NCI-H510A (cell line): ENCODE results near the gene KCND3.
A peak's percentile ranks its signal among the peaks of the same experiment; 100 is the strongest.

Experiments
- DNase-seq: peaks from one replicate; lab custom pipeline; 2025; lab: John Stamatoyannopoulos, UW

The KCND3 gene

DNA sequence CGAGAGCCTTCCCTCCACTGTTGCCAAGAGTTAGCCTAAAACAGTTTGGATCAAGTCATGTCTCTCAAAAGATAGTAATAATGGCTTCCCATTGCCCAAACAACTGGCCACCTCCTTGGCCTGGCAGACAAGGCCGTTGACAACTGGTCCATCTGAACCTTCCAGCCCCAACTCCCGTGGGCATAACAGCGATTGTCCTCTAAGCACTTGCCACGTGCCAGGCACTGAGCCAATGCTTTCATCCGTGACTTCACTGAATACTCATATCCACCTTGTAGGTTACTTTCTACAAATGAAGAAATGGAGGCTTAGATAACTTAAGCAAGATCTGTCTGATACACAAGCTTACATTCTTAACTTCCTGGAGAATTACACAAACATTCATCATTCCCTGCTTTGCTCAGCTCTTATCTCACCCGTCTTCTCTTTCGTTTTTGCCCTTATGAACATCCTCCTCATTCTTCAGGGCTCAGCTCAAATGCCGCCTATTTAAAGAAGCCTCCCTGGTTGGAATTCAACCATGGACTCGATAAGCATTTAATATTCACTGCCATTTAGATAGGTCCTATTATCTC, 106.4 kb downstream of the KCND3 start:
- no peak for DNase-seq

DNA sequence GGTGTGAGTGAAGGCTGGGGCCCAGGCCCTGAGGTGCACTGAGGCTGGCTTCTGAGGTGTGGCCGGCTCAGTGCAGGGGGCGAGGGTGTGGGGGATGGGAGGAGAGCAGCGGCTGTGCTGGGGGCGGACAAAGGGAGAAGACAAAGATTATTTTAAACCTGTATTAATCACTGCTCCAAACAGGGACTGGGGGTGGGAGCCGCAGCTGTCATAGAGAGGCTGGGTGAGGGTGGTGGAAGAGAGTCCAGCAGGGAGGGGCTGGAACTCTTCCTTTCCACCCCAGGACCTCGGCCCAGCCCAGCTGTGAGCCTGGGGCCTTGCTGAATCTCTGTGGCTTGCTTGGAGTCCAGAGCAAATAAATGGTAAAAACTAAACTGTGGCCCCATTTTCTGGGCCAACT, 106.9 kb downstream of the KCND3 start:
- no peak for DNase-seq

DNA sequence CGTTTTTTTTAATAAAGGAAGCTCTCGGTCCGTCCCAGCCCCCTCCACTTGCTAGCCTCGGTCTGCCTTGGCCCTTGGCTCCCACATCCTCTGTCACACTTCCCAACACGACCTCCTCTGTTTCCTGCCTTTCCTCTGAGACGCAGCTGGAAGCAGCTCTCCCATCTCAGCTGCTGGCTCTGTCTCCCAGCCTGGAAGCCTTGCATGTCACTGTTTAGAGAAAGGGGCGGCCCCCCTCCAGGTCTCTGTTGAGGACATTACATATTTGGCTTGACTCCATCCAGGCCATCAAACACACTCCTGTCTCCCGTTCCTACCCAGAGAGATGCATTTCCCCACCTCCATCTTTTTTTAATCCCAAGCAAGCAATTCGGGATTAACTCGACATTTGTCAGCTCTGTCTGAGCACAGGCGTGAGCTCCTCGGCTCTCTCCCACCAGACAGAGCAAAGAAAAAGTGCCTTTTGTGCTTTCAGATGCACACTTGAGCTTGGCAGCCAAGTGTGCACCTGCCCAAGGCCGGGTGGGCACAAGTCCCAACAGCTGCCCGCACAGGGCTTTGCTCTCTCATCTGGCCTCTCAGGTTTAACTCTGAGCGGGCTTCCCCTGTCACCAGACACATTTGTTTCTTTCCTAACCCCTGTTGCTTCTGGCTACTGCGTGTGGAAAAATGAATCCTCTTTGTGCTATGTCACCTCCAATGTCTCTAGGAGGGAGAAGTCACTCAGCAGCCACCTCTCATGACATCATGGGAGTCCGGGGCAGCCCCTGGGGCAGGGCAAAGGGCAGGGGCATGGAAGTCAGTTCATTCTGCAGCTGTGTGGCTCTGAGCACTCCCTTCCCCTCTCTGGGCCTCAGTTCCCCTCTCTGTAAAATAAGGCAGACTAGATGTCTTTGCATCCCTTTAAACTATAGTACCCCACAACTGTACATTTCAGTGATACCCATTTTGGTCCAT, 108.3 kb downstream of the KCND3 start:
- peak; percentile 45 for DNase-seq

DNA sequence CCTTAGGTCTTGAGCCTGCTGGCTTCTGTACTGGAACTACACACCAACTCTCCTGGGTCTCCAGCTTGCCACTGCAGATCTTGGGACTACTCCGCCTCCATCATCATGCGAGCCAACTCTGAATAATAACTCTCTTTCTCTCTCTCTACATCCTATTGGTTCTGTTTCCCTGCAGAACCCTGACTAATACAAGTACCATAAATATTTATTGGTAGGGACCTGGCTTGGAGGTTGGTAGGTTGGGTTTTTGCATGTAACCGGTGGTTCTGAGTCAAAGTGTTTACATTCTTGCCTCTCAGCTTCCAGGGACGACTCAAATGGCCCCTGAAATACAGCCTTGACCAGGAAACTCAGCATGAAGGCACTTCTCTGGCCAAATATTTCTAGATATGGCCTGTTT, 110.4 kb downstream of the KCND3 start:
- DNase-seq = no peak

DNA sequence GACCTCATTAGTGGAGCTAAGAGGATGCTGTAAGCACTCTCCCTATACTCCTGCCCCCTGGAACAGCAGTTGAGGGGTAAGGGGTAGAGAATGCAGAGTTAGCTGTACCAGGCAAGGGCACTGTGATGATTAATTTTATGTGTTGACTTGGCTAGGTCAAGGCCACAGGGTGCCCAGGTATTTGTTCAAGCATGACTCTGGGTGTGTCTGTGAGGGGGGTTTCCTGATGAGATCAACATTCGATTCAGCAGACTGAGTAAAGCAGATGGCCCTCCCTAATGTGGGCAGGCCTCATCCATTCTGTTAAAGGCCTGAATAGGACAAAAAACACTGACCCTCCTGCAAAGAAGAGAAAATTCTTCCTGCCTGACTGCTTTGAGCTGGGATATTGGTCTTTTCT, 110.8 kb downstream of the KCND3 start:
- no peak for DNase-seq

DNA sequence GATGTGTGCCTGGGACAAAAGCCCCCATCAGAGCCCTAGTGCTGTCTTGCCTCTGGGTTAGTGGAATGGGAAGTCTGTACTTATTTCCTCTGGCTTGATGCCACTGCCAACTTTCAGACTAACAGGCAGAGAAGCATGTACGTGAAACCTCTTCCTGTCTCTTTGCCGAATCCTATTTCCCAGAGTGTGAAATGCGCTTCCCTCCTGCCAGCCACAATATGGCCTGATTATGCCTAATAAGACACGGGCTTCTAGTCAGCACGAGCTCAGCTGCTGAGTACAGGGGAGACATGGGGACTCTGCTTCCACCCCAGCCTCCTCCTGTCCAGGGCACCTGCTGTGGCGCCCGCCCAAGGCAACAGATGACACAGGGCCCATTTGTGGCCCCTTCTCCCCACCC, 111.4 kb downstream of the KCND3 start:
- DNase-seq = no peak

DNA sequence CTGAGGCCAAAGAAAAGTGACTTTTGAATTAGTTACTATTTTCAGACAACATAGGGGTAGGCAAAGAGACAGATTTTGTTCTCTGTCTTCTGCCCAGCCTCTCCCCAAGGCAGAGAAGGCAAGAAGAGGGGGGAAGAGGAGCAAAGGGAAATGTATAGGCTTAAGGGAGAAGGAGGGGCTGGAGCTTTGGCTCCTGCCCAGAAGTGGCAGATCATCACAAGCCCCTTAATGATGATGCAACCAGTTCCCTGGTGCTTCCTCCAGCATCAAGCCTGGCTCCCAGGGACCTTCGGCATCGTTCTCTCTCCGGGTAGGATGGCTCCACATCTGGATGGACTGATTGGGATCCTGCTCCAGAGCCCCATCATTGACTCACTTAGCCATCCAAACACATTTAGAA, 112.8 kb downstream of the KCND3 start:
- no peak for DNase-seq

DNA sequence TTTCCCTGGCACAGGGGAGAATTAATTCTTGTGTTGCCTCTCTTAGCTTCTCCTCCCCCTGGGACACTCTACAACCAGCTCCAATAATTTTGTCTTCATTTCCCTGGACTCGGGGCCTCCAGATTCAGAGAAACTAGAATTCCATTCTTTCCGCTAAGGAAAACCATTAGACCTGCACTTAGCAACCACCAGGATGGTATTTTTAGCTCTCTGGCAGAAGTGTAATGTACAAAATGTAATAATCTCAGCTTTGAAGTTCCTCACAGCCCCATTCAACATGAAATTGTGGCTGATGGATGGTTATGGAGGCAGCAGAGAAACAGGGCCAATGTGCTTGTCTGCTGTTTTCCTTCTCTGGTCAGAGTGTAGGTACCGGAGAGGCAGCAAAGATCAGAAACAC, 113.8 kb downstream of the KCND3 start:
- DNase-seq = no peak

DNA sequence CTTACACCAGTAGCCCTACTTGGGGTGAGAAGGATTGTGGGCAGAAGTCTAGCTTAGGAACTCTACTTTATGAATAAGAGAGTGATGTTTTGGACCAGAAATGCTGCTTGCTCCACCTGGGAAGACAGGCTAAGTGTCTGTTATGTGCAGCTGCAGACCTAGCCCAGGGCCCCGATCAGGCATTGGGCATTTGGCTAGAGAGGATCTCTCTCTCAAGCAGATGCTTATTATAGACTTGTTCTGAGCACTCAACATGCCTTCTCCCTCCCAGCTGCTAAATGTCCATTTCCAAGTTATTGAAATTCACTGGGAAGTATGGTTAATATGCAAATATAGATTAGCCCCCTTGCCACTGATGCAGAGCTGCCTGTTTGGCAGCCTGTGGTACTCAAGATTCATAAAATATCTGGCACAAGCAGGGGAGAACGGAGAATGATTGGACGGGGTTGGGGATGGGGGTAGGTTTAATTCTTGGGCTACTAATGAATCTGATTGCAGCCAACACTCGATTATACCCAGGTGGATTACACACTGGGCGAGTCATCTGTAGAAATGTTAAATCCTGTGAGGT, 115.9 kb downstream of the KCND3 start:
- no peak for DNase-seq

DNA sequence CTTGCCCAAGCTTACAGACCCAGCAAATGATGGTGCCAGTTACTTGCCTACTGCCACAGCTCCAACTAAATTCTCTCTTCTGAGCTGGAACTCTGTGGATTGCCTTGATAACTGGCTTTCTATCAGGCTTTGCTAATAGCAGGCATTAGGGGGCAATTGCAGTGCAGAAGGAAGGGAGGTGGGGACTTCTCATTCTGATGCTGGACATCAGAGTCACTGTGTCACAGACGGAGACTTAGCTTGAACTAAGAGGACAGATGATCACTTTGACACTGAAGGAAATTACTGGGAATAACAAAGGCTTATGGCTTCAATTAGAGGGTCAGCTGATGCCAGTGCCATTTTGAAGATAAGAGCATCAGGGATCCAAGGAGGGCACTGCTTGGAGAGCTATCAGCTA, 119.3 kb downstream of the KCND3 start:
- no peak for DNase-seq

DNA sequence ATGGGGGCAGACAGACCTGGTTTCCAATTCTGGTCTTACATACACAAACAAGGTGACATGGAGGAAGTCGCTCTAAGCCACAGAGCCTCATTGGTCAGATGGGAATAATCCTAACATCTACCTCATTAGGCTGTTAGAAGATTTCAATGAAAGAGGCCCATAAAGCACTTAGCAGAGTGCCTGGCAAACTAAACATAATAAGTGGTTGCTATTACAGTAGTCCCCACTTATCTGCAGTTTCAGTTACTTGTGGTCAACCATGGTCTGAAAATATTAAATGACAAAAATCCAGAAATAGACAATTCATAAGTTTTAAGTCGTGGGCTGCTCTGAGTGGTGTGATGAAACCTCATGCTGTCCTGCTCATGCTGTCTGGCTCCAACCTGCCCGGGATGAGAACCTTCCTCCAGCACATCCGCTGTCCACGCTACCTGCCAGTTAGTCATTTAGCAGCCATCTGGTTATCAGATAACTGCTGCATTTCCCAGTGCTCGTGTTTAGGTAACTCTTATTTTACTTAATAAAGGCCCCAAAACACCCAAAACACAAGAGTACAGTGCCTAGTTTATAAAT, 121.5 kb downstream of the KCND3 start:
- DNase-seq = no peak

DNA sequence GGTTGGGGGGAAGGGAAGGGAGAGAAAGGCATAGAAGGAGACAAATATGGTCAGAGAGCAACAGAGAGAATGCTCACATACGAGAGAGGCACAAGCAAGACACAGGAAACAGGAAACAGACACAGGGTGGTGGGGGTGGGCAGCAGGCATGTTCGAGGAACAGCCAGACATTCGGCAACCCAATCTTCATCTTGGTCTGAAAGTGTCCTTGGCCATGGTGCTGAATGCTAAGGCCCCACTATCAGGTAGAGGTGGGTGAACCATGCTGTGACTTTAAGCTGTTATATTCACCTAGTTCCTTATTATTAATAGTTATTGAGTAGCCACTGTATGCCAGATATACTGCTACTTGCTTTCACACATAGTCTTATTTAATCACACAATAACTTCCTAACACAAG, 124.6 kb downstream of the KCND3 start:
- DNase-seq = no peak

DNA sequence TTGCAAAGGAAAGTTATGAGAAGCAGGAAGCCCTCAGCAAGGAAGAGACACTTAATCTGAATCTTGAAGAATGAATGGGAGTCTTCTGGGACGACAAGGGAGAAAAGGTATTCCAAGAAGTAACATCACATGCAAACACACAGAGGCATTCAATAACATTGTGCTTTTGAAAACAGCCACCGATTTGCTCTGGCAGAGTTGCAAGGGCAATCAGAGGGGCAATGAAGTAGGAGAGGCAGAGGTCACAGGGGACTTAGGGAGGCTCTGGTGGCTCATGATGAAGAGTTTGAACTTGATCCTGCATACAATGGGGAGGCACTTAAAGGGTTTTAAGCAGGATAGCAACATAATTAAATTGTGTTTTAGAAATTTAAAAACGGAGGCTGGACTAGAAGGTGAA, 126.1 kb downstream of the KCND3 start:
- DNase-seq = no peak

DNA sequence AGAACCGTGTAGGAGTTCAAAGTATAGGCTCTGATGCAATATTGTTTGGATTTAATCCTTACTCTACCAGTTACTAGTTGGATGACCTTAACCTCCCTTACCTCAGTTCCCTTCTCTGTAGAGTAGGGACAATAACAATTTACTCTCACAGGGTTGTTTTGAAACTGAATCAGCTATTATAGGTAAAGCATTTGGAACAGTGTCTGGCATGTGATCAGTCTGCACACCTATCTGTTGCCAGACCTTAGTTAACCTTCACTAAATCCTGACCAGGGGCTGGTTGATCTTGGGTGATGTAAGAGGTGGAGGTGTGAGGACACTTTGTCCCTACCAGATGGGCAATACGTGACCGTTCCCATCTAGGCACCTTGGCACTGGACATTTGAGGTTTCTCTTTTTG, 126.9 kb downstream of the KCND3 start:
- no peak for DNase-seq

DNA sequence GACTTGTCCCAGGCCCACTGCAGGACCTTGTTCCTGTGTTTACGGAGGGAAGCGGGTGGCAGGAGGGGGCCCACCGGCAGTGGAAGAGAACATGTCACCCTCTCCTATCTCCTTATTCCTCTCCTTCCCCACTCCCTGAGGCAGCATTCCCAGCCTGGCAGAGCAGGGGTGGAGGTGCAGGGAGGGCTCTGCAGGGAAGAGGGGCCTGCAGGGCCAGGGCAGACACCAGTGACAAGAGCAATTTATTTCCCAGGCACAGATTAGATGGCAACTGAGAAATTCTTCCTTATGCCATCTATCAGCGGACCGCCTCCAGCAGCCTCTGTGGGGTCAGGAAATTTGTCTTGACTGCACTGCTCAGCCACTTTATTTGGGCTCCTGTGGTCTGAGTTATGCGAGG, 127.9 kb downstream of the KCND3 start:
- DNase-seq = no peak

DNA sequence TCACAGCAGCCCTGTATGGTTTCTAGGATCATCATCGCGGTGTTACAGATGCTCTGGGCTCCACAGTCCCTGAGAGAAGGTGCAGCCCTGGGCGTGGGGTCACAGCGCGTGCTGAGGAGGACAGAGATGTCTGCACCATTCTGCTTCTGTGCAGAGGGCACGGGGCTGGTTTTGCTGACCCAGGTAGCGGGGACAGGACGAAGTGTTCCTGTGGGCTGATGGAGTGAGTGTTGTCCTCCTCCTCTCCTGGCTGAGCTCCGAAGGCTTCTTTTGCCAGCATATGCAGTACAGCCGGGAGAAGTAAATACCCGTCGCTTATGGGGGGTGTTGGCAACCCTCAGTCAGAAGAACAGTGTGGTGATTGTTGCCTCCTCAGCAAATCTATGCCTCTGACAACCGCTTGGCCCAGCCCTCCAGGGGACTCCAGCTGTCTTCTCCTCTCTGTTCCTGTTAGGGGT, 132.2 kb downstream of the KCND3 start:
- no peak for DNase-seq

DNA sequence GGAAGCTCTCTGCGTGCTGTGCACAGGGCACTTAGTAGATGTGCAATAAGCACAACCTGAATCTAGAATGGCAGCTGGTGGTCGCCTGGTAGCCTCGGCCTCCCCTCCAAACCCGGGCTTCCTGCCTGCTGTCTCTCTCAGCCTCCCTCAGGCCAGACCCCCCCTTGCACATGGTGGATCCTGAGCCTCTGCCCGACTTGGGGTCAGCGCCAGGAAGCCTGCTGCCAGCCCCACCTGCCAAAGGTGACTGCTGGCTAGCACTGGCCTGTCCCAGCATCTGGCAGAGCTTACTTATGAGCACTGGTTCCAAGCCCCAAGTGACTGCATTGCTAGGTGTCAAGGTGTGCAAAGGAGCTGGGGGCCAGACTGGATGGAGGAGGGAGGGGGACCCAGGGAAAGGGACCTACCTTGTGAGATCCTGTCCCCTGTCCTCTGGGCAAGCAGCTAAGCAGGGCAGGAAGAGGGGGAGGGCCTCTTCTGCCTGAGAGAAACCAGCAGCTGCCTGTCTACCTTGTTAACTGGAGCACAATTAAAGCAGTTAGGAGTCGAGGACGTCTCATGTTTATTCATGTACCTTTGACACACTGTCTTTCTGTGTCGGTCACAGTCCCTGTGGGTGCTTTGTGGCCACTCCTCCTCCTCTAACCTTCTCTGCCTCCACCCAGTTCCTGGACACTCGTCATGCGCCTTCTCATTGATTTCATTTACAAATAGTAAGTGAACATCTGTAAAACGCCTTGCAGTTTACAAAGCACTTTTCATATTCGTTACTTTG, 132.9 kb downstream of the KCND3 start:
- peak; percentile 73 for DNase-seq

DNA sequence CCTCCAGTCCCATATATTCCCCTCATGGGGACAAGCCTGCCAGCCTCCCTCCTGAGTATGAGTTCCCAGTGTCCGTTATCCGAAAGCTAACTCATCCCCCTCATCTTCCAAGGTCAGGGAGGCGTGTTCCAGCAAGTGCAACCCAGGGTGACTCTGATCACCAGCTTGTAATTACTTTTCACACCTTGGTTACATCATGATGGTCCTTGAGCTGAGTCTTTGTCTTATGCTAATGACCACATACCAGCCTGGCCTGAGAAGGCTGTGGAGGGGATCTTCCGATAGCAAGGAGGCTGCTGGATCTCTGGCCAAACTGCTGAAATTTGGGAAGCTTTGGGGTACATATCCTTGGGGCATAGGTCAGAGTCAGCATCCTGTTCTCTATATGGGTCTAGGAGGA, 134.2 kb downstream of the KCND3 start:
- no peak for DNase-seq

DNA sequence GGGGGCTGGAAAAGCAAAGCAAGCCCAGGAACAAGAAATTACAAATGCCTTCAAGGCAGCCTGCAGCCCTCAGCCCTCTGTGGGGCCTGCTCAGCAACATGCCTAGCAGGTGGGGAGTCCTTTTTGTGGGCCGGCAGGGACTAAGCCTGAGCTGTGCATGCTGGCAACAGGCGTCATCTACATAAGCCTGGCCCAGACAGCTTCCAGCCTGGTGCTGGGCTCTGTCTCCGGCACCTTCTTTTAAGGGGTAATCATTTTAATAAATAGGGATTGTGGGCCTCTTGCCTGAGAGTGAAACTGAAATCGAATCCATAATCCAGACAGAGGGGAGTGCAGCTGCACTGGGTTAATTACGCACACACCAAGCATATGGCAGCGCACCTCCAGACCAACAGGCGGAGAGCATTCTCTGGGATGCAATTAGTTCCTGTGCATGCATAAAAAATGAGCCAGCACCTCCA, 137.2 kb downstream of the KCND3 start:
- no peak for DNase-seq

DNA sequence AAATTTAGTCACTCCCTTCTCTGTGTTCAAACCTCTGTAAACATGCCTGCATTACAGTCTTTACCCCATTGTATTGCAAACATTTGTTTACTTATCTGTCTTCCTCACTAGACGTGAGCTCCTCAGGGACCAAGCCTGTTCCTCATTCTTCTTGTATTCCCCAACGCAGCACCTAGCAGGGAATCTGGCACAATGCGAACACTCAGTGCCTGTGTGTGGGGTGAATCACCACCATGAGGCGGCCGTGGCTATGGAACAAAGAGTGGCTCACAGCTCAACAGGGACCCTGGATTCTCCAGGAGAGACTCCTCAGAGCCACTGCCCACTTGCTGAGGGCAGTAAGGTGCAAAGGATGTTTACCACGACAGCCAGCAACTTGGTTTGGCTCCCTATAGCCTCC, 137.9 kb downstream of the KCND3 start:
- DNase-seq = no peak

DNA sequence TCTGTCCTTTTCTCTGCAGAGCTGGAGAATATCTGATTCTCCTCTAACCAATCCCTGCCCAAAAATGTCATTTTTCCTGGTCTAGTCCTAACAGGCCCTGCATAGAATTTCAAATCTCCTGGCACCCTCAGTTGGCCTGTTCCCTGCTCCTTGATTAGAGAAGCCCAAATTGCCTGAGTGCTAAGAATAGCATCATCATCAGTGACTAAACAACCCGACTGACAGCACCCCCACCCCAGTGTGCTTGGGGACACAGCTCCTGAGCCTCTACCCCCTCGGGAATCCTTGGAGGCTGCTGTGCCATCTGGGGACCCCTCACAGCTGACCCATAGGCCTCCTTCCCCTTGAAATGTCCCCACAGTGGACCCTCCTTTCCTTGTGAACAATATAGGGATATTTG, 139.4 kb downstream of the KCND3 start:
- DNase-seq = no peak
